ENCODE measurements around the gene GPATCH2L.

Gene GPATCH2L

GRCh38 chr14:76163668-76164363 is 12.1 kb downstream of the GPATCH2L start:
- TF ChIP-seq CTCF (IDR thresholded peaks at IDR 0.05; ENCODE audit: low read depth, low read length, poor library complexity, severe bottlenecking) (no peak), EZH2phosphoT487 (IDR thresholded peaks at IDR 0.05; ENCODE audit: borderline replicate concordance, low read length) (no peak)
- Histone ChIP-seq H3K4me1 (ENCODE audit: control insufficient read depth, low read length) (no peaks in the 10 kb centered on the region), H3K27me3 (ENCODE audit: control insufficient read depth, low read length) (no peaks in the 10 kb centered on the region), H3K4me2 (ENCODE audit: low read length) (no peak overlapping the region), H4K20me1 (ENCODE audit: control insufficient read depth, insufficient read depth, low read depth, low read length) (peaks cover 1% of the 10 kb centered on the region; the same call in 1 of the 2 replicates), H3K9me2 (replicated peaks; ENCODE audit: control insufficient read depth, low read length) (no peaks in the 10 kb centered on the region), H3K27ac (ENCODE audit: low read depth, low read length) (no peak overlapping the region), H3K79me2 (ENCODE audit: control insufficient read depth, low read length) (peaks cover 84% of the 10 kb centered on the region), H3F3A (ENCODE audit: control insufficient read depth, insufficient read depth) (no peaks in the 10 kb centered on the region), H3K36me3 (ENCODE audit: control insufficient read depth, low read length) (peaks cover 59% of the 10 kb centered on the region), H3K4me3 (ENCODE audit: low read length) (no peak overlapping the region), H3K9me3 (ENCODE audit: control insufficient read depth, insufficient read depth, low read length) (no peaks in the 10 kb centered on the region)

- no peak overlapping the region for H3K4me3 ChIP-seq (ENCODE audit: low read length)
- H3K4me2 ChIP-seq (ENCODE audit: low read length) = no peak overlapping the region
- TF ChIP-seq EZH2phosphoT487 (IDR thresholded peaks at IDR 0.05; ENCODE audit: borderline replicate concordance, low read length) = no peak
- no peak for TF ChIP-seq CTCF (IDR thresholded peaks at IDR 0.05; ENCODE audit: low read depth, low read length, poor library complexity, severe bottlenecking)
- peaks cover 64% of the 10 kb centered on the region for H3K79me2 ChIP-seq (ENCODE audit: control insufficient read depth, low read length)
- no peak overlapping the region for H3K27ac ChIP-seq (ENCODE audit: low read depth, low read length)
- H3K4me1 ChIP-seq (ENCODE audit: control insufficient read depth, low read length) = no peaks in the 10 kb centered on the region
- H3K36me3 ChIP-seq (ENCODE audit: control insufficient read depth, low read length) = peaks cover 75% of the 10 kb centered on the region
- no peaks in the 10 kb centered on the region for H3K9me3 ChIP-seq (ENCODE audit: control insufficient read depth, insufficient read depth, low read length)
- H4K20me1 ChIP-seq (ENCODE audit: control insufficient read depth, insufficient read depth, low read depth, low read length) = peaks cover 3% of the 10 kb centered on the region; the same call in 1 of the 2 replicates
- H3K9me2 ChIP-seq (replicated peaks; ENCODE audit: control insufficient read depth, low read length) = no peaks in the 10 kb centered on the region
- no peaks in the 10 kb centered on the region for H3K27me3 ChIP-seq (ENCODE audit: control insufficient read depth, low read length)
- no peaks in the 10 kb centered on the region for H3F3A ChIP-seq (ENCODE audit: control insufficient read depth, insufficient read depth)
Measured at GRCh38 chr14:76168531-76168930, 16.8 kb downstream of the GPATCH2L start.

- Histone ChIP-seq H3K27me3 (ENCODE audit: control insufficient read depth, low read length) (no peaks in the 10 kb centered on the region), H3K4me2 (ENCODE audit: low read length) (no peak overlapping the region), H3K36me3 (ENCODE audit: control insufficient read depth, low read length) (peaks cover 74% of the 10 kb centered on the region), H3K27ac (ENCODE audit: low read depth, low read length) (no peak overlapping the region), H3K4me1 (ENCODE audit: control insufficient read depth, low read length) (no peaks in the 10 kb centered on the region), H3F3A (ENCODE audit: control insufficient read depth, insufficient read depth) (no peaks in the 10 kb centered on the region), H3K9me3 (ENCODE audit: control insufficient read depth, insufficient read depth, low read length) (no peaks in the 10 kb centered on the region), H3K4me3 (ENCODE audit: low read length) (no peak overlapping the region), H3K9me2 (replicated peaks; ENCODE audit: control insufficient read depth, low read length) (no peaks in the 10 kb centered on the region), H4K20me1 (ENCODE audit: control insufficient read depth, insufficient read depth, low read depth, low read length) (peaks cover 3% of the 10 kb centered on the region; the same call in 1 of the 2 replicates), H3K79me2 (ENCODE audit: control insufficient read depth, low read length) (peaks cover 53% of the 10 kb centered on the region)
- TF ChIP-seq EZH2phosphoT487 (IDR thresholded peaks at IDR 0.05; ENCODE audit: borderline replicate concordance, low read length) = no peak
- TF ChIP-seq CTCF (IDR thresholded peaks at IDR 0.05; ENCODE audit: low read depth, low read length, poor library complexity, severe bottlenecking) = no peak
Measured at GRCh38 chr14:76169776-76170175, 18.1 kb downstream of the GPATCH2L start.
